Stimulated activated CD4-positive, alpha-beta T cell treated with anti-CD3 and anti-CD28 coated beads, Interleukin-12 subunit alpha, Interleukin-12 subunit beta, amount 100 ng/mL, for 48 hours (primary cell): ENCODE results near the gene KRTAP10-3.
A peak's percentile ranks its signal among the peaks of the same experiment; 100 is the strongest.
"Not testable (repeated sequence)": the region's sequence is repeated elsewhere in the genome, so short reads cannot be mapped to it uniquely, and the experiment has no call there.

Source experiments
- DNase-seq, 3 donors: peaks; one replicate each; pipeline ENCODE4 v3.0.0-alpha.2; 2020; ENCODE audit warnings: low read depth in 2 of 3, low spot score in 1 of 3

Gene KRTAP10-3

GRCh38 chr21:44550285-44550684 is 8.3 kb downstream of the KRTAP10-3 start:
- DNase-seq: not testable (repeated sequence)

DNA sequence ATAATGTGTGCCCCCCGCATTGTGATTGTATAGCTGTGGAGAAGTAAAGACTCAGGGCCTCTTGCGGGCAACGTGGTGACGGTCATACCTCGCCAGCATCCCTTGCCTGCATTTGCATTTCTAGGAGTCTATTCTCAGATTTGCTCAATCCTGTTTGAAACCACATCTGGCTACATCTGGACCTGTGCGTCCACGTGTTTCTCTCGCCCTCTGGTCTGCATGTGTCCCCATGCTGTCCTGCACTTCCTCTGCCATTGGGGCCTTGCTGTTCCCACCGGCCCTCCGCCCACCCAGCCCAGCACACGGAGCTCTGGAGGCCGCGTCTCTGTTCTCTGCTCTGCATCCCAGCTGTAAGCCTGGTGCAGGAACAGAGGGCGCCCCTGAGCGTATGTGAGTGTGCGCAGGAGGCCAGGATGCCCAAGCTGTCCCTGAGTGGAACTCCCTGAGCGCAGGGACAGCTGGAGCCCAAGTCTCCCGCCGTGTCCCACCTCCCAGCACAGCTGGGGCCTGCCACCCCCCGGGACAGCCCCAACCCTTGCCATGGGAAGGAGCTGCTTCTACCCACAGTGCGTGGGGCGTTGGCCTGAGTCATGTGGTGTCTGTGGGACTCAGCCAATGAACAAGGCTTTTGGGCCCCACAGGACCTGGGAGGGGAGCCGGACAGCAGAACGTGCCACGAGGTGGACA is 8.9 kb downstream of the KRTAP10-3 start:
- no peak for DNase-seq

GRCh38 chr21:44548922-44549321 is 9.7 kb downstream of the KRTAP10-3 start:
- DNase-seq: no peak

DNA sequence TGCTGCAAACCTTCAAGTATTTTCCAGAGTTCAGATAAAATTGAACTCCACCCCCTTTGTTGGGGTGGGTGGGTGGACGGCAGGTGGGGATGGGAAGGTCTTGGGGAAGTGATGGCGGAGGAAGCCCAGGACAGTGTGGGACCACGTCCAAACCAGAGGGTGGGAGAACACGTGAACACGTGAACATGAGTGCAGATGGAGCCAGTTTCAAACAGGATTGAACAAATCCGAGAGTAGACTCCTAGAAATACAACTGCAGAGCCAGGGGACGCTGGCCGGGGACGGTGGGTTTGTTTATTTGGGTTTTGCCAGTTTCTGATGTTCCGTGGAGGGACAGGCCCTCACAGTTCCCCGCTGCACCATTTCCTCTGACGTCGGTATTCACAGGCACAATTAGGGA is 10.2 kb downstream of the KRTAP10-3 start:
- DNase-seq: no peak

DNA sequence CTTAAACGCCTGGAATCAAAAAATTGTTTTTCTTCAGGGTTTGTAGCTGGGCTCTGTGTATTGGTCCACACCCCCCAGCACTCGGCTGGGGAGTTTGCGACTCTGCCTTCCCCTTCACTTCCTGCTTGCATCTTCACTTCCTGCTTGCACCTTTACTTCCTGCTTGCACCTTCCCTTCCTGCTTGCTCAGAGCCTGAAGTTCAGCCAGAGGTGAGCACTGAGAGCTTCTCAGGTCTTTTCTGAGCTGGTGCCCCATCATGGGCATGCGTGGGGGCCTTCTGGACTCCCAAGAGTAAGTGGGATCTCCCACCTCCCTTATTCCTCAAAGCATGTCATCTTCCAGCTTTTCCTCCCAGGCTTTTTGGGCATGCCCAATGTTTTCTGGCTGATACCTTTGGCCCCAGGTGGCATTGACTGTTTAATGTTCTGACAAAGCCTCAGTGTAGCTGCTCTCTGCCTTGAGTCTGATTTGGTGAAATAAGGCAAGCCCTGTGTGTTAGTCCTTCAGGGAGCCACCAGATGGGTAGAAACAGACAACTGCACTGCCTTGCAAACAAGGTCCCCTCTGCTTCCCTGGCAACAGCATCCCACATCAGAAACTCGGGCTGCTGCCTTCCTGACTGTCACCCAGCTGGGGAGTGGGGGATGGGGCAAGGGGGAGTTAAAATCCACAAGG is 10.8 kb downstream of the KRTAP10-3 start:
- DNase-seq: peak in 1 of 3 donors; percentile 6

GRCh38 chr21:44544566-44544965 is 14.0 kb downstream of the KRTAP10-3 start:
- no peak for DNase-seq

DNA sequence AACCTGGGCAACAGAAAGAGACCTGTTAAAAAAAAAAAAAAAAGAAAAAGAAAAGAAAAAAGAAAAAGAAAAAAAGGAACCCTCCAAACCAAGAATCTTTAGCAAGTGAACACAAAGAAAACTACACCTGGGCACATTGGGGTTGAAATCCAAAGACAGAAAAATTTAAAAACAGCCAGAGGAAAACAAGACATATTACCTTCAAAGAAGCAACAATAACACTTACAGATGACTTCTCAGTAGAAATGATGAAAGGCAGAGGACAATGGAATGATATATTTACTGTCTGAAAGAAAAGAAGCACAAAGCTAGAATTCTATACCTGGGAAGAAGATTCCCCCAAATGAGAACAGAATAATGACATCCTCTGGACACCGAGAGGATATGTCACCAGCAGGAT is 15.9 kb downstream of the KRTAP10-3 start:
- DNase-seq: no peak

DNA sequence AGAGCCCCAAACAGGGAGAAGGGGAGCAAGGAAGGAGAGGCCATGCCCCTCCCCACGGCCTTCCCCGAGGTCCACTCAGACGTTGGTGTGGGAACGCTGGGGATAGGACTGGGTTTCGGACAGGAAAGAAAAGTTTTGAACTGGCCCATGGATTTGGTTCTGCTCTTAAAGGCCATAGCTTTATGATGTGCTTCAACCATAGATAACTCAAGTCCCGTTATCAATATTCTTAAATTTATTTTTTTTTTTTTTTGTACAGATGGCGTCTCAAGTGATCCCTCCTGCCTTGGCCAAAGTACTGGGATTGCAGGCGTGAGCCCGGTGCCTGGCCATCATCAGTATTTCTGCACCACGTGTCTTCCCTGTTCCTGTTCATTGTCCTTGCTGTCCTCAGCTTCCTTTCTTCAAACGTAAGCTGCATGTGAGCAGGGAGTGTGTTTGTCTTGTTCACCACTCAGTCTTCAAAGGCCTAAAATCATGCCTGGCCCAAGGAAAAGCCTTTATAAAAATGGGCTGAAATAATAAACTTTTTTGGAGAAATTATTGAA is 17.8 kb downstream of the KRTAP10-3 start:
- no peak for DNase-seq

DNA sequence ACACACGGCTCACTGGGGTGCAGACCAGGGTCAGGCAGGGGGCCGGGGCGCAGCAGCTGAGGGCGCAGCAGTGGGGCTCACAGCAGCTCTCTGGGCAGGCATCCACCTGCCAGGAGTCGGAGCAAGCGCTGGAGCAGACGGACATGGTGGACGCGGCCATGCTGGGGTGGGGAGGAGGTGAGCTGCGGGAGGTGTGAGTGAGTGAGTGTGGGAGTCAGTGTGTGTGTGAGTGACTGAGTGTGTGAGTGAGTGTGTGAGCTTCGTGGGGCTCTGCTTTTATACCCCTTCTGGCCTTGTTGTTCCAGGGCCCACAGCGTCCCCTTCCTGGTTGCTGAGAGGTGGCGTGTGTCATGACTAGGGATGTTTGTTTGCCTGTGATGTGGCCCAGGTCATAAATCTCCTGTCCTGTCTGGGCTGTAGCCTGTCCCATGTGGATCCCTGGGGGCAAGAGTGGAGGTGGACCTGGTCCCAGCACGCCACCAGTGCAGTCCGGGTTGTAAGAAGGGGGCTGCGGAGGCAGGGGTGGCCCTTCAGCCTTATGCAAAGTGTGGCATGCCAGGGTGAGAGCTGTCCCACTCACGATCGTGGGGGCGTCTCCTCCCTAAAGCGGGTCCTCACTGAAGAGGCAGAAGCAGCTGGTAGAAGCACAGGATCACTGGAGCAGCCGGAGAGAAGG is 18.5 kb downstream of the KRTAP10-3 start, which contains the start of gene KRTAP10-1:
Gene KRTAP10-1 (minus strand): TSS at position 205 of the 676 bp plus-strand sequence. CDS start 45 bp downstream, at position 160.
- DNase-seq: no peak

DNA sequence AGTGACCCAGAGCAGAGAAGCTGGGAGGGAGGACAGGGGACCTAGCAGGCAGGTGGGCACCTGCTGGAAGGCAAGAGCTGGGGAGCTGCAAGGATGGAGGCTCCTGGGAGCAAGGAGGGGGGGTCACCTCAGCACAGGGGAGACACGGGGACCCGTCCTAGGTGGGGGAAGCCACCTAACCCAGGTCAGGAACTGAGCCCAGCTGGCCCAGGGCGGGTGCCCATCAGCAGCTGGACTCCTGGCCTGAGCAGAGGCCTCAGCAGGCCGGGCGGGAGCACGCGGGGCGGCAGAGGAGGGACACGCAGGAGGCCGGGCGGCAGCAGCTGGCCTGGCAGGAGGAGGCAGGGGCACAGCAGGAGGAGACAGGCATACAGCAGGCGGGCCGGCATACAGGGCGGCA is 19.5 kb downstream of the KRTAP10-3 start:
- no peak for DNase-seq

- no peak for DNase-seq
These were observed 20.4 kb downstream of the KRTAP10-3 start for GRCh38 chr21:44537930-44538911.

GRCh38 chr21:44535963-44536362 is 22.6 kb downstream of the KRTAP10-3 start:
- DNase-seq: no peak

GRCh38 chr21:44534688-44535087 is 23.9 kb downstream of the KRTAP10-3 start:
- DNase-seq: no peak

- DNase-seq: no peak
These were observed 24.5 kb downstream of the KRTAP10-3 start for GRCh38 chr21:44533891-44534627.

DNA sequence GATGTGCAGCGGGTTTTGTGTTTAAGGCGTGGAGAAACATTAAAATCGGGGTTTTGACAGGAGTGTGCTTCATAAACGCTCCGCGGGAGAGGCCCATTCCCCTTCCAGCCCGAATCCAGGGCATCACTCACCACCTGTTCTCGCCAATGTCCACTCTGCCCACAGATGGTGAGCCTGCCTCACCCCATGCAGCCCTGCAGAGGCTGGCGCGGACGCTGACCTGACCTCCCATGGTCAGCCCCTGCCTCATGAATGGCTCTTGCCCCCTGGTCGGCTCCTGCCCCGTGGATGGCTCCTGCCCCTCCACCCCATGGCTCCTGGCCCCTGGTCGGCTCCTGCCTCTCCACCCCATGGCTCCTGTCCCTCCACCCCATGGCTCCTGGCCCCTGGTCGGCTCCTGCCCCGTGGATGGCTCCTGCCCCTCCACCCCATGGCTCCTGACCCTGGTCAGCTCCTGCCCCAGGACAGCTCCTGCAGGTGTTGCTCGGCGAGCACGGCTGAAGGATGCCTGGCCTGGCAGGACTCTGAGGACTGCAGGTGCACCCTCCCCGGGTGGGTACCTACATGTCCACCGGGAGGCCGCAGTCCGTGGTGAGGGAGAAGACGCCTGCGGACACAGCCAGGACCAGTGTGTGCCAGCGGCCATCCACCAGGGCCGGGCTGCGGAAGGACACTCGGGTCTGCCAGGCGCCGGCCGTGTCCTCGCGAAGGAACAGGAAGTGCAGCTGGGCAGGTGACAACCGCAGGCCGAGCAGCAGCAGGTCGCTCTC is 25.3 kb downstream of the KRTAP10-3 start:
- DNase-seq: no peak

- DNase-seq: no peak
These were observed 25.9 kb downstream of the KRTAP10-3 start for GRCh38 chr21:44532712-44533111.

DNA sequence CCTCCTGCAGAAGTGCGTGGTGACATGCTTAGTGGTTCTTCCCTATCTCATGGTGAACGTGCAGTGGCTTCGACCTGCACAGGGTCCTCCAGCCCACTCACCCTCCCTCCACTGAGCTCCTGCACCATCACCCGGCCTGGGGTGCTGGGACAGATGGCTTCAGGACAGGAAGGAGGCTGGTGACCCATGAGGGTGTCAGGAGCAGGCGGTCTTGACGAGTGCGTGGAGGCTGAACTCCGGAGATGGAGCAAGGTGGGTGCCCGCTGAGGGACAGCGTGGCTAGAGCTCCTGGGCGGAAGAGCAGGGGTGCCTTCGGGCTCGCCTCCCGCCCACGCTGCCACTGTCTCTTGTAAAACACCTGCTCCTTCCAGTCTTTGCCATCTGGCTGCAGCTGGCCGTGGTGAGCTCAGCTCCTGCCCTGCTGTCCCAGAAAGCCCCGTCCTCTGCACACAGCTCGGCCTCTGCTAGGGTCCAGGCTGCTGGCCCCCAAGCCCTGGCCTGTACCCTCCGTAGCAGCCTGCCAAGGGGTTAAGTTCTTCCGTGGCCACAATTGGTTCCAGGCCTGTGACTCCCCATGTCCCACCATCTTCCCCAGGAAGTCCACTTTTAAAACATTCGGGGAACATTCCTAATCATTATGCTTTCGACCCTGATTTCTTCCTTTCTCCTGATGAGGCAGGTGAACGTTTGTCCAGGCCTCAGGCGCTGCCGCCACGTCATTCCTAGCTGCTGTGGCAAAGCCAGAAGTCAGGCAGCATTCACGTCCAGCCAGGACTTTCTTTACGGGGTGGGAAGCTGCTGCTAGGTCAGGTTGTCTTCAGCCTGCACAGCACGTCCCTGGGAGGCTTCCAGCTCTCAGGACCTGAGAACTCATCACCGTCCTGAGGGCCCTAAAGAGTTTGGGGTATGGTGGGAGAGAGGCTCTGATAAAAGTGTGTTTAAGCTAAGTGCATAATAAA is 26.7 kb downstream of the KRTAP10-3 start:
- DNase-seq: no peak
